Upper lobe of right lung (tissue), 1 donor: Measurements from ENCODE around the gene TTC8. TPM values are rescaled to one million over a fixed set of nuclear protein-coding genes. Genes with fewer than 3 reads are reported as not detected.

Experiments
- ATAC-seq: fragments of 200-7000 bp; cut with Tn5 transposase; one replicate; pipeline ENCODE4 v1.9.1; 2020; ENCODE audit warnings: mild to moderate bottlenecking, moderate library complexity
- DNase-seq: peaks from one replicate; pipeline ENCODE4 v3.0.0-alpha.2; 2020
- H3K27ac ChIP-seq: fragments of 200-600 bp; one replicate; pipeline ENCODE4 v1.8.0; 2022
- H3K27me3 ChIP-seq: fragments of 200-600 bp; one replicate; pipeline ENCODE4 v1.8.0; 2022; ENCODE audit warnings: mild to moderate bottlenecking
- H3K36me3 ChIP-seq: fragments of 200-600 bp; one replicate; pipeline ENCODE4 v1.8.0; 2022
- H3K4me1 ChIP-seq: fragments of 200-600 bp; one replicate; pipeline ENCODE4 v1.8.0; 2022
- H3K4me3 ChIP-seq: fragments of 200-600 bp; one replicate; pipeline ENCODE4 v1.8.0; 2022; ENCODE audit warnings: mild to moderate bottlenecking
- H3K9me3 ChIP-seq: fragments of 200-600 bp; one replicate; pipeline ENCODE4 v1.8.0; 2022
- intact Hi-C: fragments of 100-400 bp; cut with DNase I; formaldehyde crosslinking; loops from one replicate; pipeline ENCODE4 v1.11.0; 2022
- total RNA-seq: library from RNA; stranded (reverse); fragmentation: NEBNext Ultra II Directional; extraction: Animal tissue kit (Norgen Biotek cat#: 25700); gene quantifications from one replicate; pipeline ENCODE4 v1.2.1, GENCODE V29; 2021
- TF ChIP-seq, protein P1 (sequence below): fragments of 200-600 bp; IDR thresholded peaks from one replicate; pipeline ENCODE4 v1.8.0; 2022; ENCODE audit warnings: antibody characterized with exemption
- donor health status: DM: no; HTN: yes; CAD: no; lungs with severe emphysema.

The TTC8 gene
- total RNA-seq, 1 donor from 2014 or later, result 11.5 TPM

DNA sequence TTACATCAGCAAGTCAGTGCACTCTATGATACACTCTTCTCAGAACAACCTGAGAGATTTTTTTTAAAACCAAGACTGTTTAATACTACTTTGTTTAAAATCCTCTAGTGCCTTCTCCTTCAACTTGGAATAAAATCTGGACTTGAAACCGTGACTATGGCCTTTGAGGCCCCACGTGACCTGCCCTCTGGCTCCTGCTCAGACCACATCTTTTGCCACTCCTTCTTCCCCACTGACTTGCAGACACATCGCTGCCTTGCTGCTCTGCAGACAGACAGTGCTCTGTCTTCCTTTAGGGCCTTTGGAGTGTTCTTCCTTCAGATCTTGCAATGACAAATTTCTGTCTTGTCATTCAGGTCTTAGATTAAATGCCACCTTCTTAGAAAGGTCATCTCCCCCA lies 48.5 kb downstream of the TTC8 start:
- TF ChIP-seq, protein P1, sequence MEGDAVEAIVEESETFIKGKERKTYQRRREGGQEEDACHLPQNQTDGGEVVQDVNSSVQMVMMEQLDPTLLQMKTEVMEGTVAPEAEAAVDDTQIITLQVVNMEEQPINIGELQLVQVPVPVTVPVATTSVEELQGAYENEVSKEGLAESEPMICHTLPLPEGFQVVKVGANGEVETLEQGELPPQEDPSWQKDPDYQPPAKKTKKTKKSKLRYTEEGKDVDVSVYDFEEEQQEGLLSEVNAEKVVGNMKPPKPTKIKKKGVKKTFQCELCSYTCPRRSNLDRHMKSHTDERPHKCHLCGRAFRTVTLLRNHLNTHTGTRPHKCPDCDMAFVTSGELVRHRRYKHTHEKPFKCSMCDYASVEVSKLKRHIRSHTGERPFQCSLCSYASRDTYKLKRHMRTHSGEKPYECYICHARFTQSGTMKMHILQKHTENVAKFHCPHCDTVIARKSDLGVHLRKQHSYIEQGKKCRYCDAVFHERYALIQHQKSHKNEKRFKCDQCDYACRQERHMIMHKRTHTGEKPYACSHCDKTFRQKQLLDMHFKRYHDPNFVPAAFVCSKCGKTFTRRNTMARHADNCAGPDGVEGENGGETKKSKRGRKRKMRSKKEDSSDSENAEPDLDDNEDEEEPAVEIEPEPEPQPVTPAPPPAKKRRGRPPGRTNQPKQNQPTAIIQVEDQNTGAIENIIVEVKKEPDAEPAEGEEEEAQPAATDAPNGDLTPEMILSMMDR, result no peak
- intact Hi-C loops, result no loop called here
- H3K9me3 ChIP-seq, result no peaks in the 10 kb centered on the region

DNA sequence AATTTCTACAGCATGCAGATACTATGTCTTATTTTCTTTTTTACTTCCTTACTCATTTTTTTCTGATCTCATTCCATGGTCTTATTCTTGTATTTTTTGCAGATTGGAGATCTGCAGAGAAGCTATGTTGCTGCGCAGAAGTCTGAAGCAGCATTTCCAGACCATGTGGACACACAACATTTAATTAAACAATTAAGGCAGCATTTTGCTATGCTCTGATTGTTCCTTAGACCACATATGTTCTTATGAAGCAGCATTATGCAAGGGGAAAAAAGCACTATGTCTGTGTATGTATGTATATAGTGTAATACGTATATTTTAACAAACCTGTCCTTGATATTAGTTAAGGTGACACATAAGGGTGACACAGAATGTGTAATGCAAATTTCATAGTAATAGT lies 52.7 kb downstream of the TTC8 start:
- H3K9me3 ChIP-seq, result no peaks in the 10 kb centered on the region
- no peak for DNase-seq
- ATAC-seq, result no peak
- H3K4me3 ChIP-seq, result no peak overlapping the region
- TF ChIP-seq, protein P1, result no peak
- no peaks in the 10 kb centered on the region for H3K27me3 ChIP-seq
- intact Hi-C loops, result no loop called here
- H3K36me3 ChIP-seq, result peaks cover 19% of the 10 kb centered on the region
- no peaks in the 10 kb centered on the region for H3K4me1 ChIP-seq
- H3K27ac ChIP-seq, result no peak overlapping the region

More for the DNA sequence above, 48.5 kb downstream of the TTC8 start:
- no peak for DNase-seq
- Histone ChIP-seq H3K27ac (no peak overlapping the region), H3K27me3 (no peaks in the 10 kb centered on the region), H3K4me1 (no peaks in the 10 kb centered on the region), H3K4me3 (no peak overlapping the region), H3K36me3 (peaks cover 33% of the 10 kb centered on the region)
- ATAC-seq, result no peak

DNA sequence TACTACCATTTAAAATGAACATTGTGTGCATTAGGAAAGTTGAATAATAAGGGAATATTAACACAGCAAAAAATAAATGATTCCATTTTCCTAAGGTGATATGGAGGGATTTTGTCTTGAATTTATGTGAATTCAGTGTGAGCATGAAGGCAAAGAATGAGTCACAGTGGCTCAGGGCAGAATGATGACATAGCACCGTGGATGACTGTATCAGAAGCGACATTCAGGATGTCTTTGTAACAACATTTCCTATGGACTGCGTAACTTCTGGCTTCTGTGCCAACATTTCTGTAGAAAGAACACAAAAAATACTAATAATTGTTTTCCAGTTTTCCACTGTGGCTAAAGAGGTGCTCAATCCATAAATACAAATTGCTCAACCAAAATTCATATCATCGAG lies 54.6 kb downstream of the TTC8 start:
- Histone ChIP-seq H3K36me3 (peaks cover 6% of the 10 kb centered on the region), H3K27ac (no peak overlapping the region), H3K4me3 (no peak overlapping the region), H3K9me3 (no peaks in the 10 kb centered on the region), H3K4me1 (no peaks in the 10 kb centered on the region), H3K27me3 (no peaks in the 10 kb centered on the region)
- intact Hi-C loops, result no loop called here
- DNase-seq (no peak), ATAC-seq (no peak)
- TF ChIP-seq, protein P1, result no peak

DNA sequence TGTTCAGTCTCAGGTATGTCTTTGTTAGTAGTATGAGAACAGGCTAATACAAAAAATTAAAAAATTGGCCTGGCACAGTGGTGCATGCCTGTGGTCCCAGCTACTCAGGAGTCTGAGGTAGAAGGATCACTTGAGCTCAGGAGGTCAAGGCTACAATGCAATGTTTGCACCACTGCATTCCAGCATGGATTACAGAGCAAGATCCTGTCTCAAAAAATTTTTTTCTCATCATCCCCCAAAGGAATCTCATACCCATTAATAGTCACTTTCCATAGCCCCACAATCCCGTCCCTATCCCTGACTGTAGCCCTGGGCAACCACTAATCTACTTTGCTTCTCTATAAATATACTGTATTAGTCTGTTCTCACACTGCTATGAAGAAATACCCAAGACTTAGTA lies 57.8 kb downstream of the TTC8 start:
- no peak for ATAC-seq
- H3K9me3 ChIP-seq, result no peaks in the 10 kb centered on the region
- no peak overlapping the region for H3K4me3 ChIP-seq
- no peaks in the 10 kb centered on the region for H3K27me3 ChIP-seq
- peaks cover 4% of the 10 kb centered on the region for H3K36me3 ChIP-seq
- DNase-seq, result no peak
- no peak overlapping the region for H3K27ac ChIP-seq
- H3K4me1 ChIP-seq, result no peaks in the 10 kb centered on the region
- intact Hi-C loops, result no loop called here
- TF ChIP-seq, protein P1, result no peak

DNA sequence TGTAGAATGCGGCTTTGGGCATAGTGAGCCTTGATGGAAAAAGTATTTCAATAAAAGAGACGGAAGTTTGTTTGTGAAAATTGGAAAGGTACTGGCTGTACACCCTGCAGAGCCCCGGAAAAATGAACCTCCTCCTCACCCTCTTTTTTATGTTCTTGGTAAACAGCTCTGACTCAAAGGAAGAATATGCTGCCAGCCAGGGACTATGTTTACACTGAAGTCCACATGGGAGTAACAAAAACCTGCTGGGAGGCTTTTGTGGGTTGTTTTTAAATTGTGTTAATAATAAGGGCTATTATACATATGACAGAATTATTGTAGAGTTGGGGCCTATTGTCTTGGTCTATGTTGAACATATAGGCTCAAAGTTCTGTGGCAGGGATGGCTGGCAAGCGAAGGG lies 70.7 kb downstream of the TTC8 start:
- no peak overlapping the region for H3K27ac ChIP-seq
- intact Hi-C loops, result no loop called here
- no peak for DNase-seq
- ATAC-seq, result no peak
- H3K4me3 ChIP-seq, result no peak overlapping the region
- no peaks in the 10 kb centered on the region for H3K4me1 ChIP-seq
- H3K27me3 ChIP-seq, result peaks cover 2% of the 10 kb centered on the region
- H3K9me3 ChIP-seq, result no peaks in the 10 kb centered on the region
- TF ChIP-seq, protein P1, result no peak
- H3K36me3 ChIP-seq, result no peaks in the 10 kb centered on the region

DNA sequence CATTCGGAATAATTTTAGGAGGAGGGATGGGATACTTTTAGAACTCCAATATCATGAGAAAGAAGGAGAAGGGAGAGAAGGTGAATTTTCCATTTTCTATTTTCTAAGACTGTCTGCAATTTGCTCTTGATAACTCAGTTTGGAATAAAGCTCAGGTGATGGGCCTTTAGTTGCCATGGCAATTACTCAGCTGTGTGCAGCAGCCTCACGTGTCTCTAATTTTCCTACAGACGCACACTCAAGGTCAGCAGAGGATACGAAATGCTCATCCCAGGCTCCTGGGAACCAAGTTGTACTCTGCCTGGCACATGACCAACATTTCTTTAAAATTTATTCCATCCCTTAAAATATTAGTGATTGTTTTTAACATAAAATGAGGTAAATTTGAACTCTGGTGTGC lies 76.7 kb downstream of the TTC8 start:
- Histone ChIP-seq H3K36me3 (no peaks in the 10 kb centered on the region), H3K27ac (no peak overlapping the region), H3K9me3 (no peaks in the 10 kb centered on the region), H3K4me1 (no peaks in the 10 kb centered on the region), H3K4me3 (no peak overlapping the region), H3K27me3 (peaks cover 5% of the 10 kb centered on the region)
- no peak for DNase-seq
- TF ChIP-seq, protein P1, result no peak
- no peak for ATAC-seq
- intact Hi-C loops, result no loop called here
